Sciatic nerve (tissue), 2 donors: ENCODE measurements around the gene ERI3. TPM values are rescaled to one million over a fixed set of nuclear protein-coding genes. Genes with fewer than 3 reads are reported as not detected.
"Not testable (repeated sequence)": the region's sequence is repeated elsewhere in the genome, so short reads cannot be mapped to it uniquely, and the experiment has no call there.

Experiments used
- ATAC-seq: fragments of 200-7000 bp; cut with Tn5 transposase; one replicate; pipeline ENCODE4 v1.9.1; 2020; ENCODE audit warnings: mild to moderate bottlenecking, moderate library complexity
- DNase-seq: peaks from one replicate; pipeline ENCODE4 v3.0.0-alpha.2; 2020; ENCODE audit warnings: low spot score
- intact Hi-C: fragments of 100-400 bp; cut with DNase I; formaldehyde crosslinking; loops from one replicate; pipeline ENCODE4 v1.14.2; 2022
- total RNA-seq: library from RNA; stranded (reverse); fragmentation: NEBNext Ultra II Directional; extraction: Animal tissue kit (Norgen Biotek cat#: 25700); gene quantifications from one replicate; pipeline ENCODE4 v1.2.1, GENCODE V29; 2021
- donor health status: DM: no; HTN: no; CAD: no.
- donor health status: DM: no; HTN: no; CAD: no.

ERI3 gene
- total RNA-seq, 1 donor from 2014 or later, result 59.8 TPM

GRCh38 chr1:44223187-44223610 lies 131.9 kb downstream of the ERI3 start:
- intact Hi-C loops, result no loop called here

GRCh38 chr1:44222397-44223186 lies 132.5 kb downstream of the ERI3 start:
- DNase-seq, result no peak
- ATAC-seq, result no peak
- intact Hi-C loops, result no loop called here

More at GRCh38 chr1:44223187-44223610, 131.9 kb downstream of the ERI3 start:
- ATAC-seq (no peak), DNase-seq (no peak)

- DNase-seq (no peak), ATAC-seq (no peak)
- intact Hi-C loops, result no loop called here
Measured at GRCh38 chr1:44221769-44222168, 133.3 kb downstream of the ERI3 start.

GRCh38 chr1:44220755-44221154 lies 134.3 kb downstream of the ERI3 start:
- no peak for ATAC-seq
- intact Hi-C loops, result no loop called here
- DNase-seq, result no peak

- intact Hi-C loops, result no loop called here
- ATAC-seq, result peak; percentile 5
- no peak for DNase-seq
Measured at GRCh38 chr1:44220001-44220751, 134.9 kb downstream of the ERI3 start.

- ATAC-seq (no peak), DNase-seq (no peak)
- intact Hi-C loops, result loop anchor here (10.0 kb wide), 1 partner anchor 376 kb away; no protein-coding TSS in a partner anchor
Measured at GRCh38 chr1:44219301-44219626, 135.8 kb downstream of the ERI3 start.

GRCh38 chr1:44218503-44219300 lies 136.4 kb downstream of the ERI3 start:
- ATAC-seq (no peak), DNase-seq (no peak)
- intact Hi-C loops, result loop anchor here (10.0 kb wide), 1 partner anchor 376 kb away; no protein-coding TSS in a partner anchor

- intact Hi-C loops, result loop anchor here (10.0 kb wide), 1 partner anchor 377 kb away; no protein-coding TSS in a partner anchor
- DNase-seq (peak; percentile 82), ATAC-seq (peak; percentile 61)
Measured at GRCh38 chr1:44217809-44218410, 137.1 kb downstream of the ERI3 start.

- peak; percentile 94 for ATAC-seq
- intact Hi-C loops, result loop anchor here (10.0 kb wide), 1 partner anchor 381 kb away; no protein-coding TSS in a partner anchor
Measured at GRCh38 chr1:44213222-44214112, 141.6 kb downstream of the ERI3 start, which contains the start of gene DMAP1. Gene DMAP1 (plus strand): TSS chr1:44213471. CDS start chr1:44213754, 283 bp downstream.

GRCh38 chr1:44212355-44213221 lies 142.5 kb downstream of the ERI3 start:
- ATAC-seq (no peak), DNase-seq (no peak)
- intact Hi-C loops, result loop anchor here (10.0 kb wide), 1 partner anchor 382 kb away; no protein-coding TSS in a partner anchor

More at GRCh38 chr1:44213222-44214112, 141.6 kb downstream of the ERI3 start, which contains the start of gene DMAP1:
- DNase-seq, result peak; percentile 89

GRCh38 chr1:44210595-44210994 lies 144.5 kb downstream of the ERI3 start:
- intact Hi-C loops, result loop anchor here (10.0 kb wide), 1 partner anchor 384 kb away; no protein-coding TSS in a partner anchor
- no peak for DNase-seq
- no peak for ATAC-seq

GRCh38 chr1:44208226-44208625 lies 146.8 kb downstream of the ERI3 start:
- DNase-seq, result no peak
- intact Hi-C loops, result no loop called here
- ATAC-seq, result no peak

GRCh38 chr1:44206545-44206944 lies 148.5 kb downstream of the ERI3 start:
- DNase-seq, ATAC-seq, intact Hi-C loops: not testable (repeated sequence)

- ATAC-seq, result no peak
- intact Hi-C loops, result no loop called here
- no peak for DNase-seq
Measured at GRCh38 chr1:44200336-44200735, 154.7 kb downstream of the ERI3 start.

GRCh38 chr1:44174630-44175029 lies 180.4 kb downstream of the ERI3 start:
- intact Hi-C loops, result no loop called here
- ATAC-seq (no peak), DNase-seq (no peak)
